Amygdala (tissue), 56 donors: ENCODE results near the gene FATE1.

Experiments
- DNase-seq, 56 donors: peaks; one replicate each; lab custom pipeline; 2025; lab: John Stamatoyannopoulos, UW

FATE1 gene

DNA sequence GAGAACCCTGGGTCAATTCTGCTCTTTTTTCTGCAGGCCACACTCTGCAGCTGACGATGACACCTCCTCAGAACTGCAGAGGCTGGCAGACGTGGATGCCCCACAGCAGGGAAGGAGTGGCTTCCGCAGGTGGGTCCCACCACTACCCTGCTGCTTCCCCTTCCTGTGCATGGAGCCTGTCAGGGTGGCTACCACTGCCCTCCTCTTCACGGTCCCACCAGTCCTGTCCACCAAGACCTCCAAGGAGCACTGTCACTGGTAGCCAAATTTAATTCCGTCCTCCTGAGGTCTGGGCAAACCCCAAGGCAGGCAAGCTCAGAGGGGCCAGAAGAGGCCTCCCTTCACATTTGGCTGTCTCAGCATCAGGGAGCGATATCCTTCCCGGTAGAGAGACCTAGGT is 22.9 kb downstream of the FATE1 start:
- DNase-seq, result no peak

- DNase-seq, result no peak
Observed at GRCh38 chrX:151741606-151742005, 25.8 kb downstream of the FATE1 start.

DNA sequence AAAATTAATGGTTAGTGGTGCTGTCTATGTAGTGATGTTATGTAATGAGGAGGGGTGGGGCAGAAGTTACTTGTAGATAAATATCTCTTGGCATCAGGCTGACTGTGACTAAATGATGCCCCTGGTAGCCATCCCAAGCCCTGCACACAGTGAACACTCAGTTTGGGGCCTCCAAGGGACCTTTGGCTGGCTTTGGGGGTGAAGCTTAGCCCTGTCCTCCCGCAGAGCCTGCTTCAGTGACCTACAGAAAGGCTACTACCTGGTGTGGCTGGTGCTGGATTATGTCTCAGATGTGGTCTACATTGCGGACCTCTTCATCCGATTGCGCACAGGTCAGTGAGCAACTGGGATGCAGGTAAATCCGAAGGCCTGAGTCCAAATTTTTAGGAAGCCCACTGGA is 26.5 kb downstream of the FATE1 start:
- no peak for DNase-seq

GRCh38 chrX:151743651-151744470 is 28.0 kb downstream of the FATE1 start:
- no peak for DNase-seq

- no peak for DNase-seq
Observed at GRCh38 chrX:151745651-151746050, 29.8 kb downstream of the FATE1 start.

DNA sequence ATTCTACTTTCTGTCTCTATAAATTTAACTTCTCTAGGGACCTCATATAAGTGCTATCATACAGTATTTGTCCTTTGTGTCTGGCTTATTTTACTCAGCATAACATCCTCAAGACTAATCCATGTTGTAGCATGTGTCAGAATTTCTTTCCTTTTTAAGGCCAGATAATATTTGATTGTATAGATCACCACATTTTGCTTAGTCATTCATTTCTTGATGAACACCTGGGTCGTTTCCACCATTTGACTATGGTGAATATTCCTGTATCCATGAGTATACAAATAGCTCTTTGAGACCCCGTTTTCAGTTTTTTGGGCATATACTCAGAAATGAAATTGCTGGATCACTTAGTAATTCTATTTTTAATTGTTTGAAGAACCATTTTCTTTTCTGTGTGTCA is 30.7 kb downstream of the FATE1 start:
- no peak for DNase-seq

DNA sequence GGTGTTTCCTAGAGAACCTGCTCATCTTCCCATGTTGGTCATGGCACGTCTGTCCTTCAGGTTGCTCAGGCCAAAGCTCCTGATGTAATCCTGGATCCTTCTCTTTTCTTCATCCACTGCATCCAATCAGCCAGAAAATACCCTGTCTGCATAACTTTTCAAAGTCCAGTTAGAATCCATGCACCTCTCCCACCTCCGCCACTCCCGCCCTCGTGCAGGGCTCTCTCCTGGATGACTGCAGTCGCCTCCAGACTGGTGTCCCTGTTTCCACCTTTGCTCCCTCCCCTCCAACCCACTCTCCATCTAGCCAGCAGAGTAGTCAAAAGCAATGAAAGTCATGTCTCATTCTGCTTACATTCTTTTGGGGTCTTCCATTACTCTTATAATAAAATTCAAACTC is 34.7 kb downstream of the FATE1 start:
- DNase-seq, result no peak

- DNase-seq, result no peak
Observed at GRCh38 chrX:151752847-151753246, 37.0 kb downstream of the FATE1 start.

GRCh38 chrX:151753313-151754046 is 37.6 kb downstream of the FATE1 start:
- DNase-seq, result peak in 41 of 56 donors; percentile 0 to 58 (median 10)

- DNase-seq, result peak in 1 of 56 donors; percentile 5
Observed at GRCh38 chrX:151754047-151754429, 38.2 kb downstream of the FATE1 start.

GRCh38 chrX:151754641-151755215 is 38.9 kb downstream of the FATE1 start:
- DNase-seq, result no peak

DNA sequence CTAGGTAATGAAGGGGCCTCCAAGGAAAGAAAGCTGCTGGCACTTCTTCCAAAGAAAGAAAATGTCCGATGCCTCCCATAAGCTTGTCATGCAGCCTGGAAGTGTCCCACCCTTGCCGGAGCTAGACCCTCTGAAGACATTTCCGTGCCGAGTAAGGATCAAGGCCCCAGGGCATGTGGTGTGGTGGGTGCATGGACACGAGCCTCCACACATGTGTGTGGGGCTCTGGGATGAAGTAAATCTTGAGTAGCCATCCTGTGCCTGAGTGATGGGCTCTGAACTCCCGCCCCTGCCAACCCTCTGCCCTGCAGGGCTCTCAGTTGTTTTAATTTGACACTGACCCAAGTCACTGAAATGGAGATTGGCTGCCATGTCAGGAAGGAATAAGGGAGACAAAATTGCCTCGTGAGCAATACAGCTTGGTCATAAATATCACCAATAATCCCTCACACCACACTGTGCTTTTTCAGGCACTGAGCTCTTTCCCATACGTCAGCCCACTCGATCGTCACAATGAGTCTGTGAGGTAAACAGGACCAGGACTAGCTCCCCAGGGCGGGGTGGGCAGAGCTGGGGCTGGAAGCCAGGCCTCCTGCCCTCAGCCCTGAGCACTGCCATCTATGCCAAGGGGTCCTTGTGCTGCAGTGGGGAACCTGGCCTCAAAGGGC is 43.3 kb downstream of the FATE1 start:
- DNase-seq, result no peak

- DNase-seq, result no peak
Observed at GRCh38 chrX:151762802-151763201, 47.0 kb downstream of the FATE1 start.

- DNase-seq, result no peak
Observed at GRCh38 chrX:151763711-151764110, 47.9 kb downstream of the FATE1 start.

- DNase-seq, result no peak
Observed at GRCh38 chrX:151765026-151765425, 49.2 kb downstream of the FATE1 start.

GRCh38 chrX:151771726-151772125 is 55.9 kb downstream of the FATE1 start:
- DNase-seq, result no peak
